Measurements from ENCODE around the gene COX6A1. TPM values are rescaled to one million over a fixed set of nuclear protein-coding genes. Genes with fewer than 3 reads are reported as not detected.

The COX6A1 gene
- total and polyA plus RNA-seq, 5 donors from 2014 or later = 169 to 1,218 (median 978) TPM

DNA sequence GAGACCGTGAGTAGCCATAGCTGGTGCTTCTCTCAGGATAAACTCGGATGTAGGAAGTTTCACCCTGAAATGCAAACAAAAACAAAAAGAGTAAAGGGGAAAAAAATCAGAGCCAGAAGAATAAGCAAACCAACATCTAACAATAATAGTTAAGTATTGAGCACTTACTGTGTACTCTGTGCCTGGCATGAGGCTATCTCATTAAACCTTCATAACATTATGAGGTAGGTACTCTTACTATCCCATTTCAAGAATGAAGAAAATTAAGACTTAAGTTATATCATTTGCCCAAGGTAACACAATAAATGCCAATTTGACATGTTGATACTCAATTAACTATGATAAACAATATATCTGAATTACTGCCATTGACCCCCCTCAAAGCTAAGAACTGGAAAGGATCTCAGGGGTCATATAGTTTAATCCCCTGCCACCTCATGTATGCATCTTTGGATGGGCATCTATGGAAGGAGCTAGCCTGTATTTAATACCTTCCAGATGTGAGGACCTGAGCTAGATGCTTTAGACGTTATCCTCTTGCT is 24.3 kb downstream of the COX6A1 start:
- Mint-ChIP-seq H3K36me3 (peaks cover 33% of the 10 kb centered on the region), H3K4me1 (peaks cover 0 to 28% (median 22%) of the 10 kb centered on the region in 4 donors), H3K9me3 (no peaks in the 10 kb centered on the region), H3K4me3 (peak overlapping the region in 1 of 4 donors; percentile 73), H3K27ac (no peak overlapping the region), H3K27me3 (no peaks in the 10 kb centered on the region)
- Histone ChIP-seq H3K4me3 (ENCODE audit: low read depth, low read length) (no peak overlapping the region), H3K9me3 (ENCODE audit: control insufficient read depth in 2 of 2, low read length in 2 of 2) (no peaks in the 10 kb centered on the region), H3K27me3 (ENCODE audit: control insufficient read depth, insufficient read depth, low read length) (no peaks in the 10 kb centered on the region), H3K36me3 (ENCODE audit: control insufficient read depth, insufficient read depth, low read length) (peaks cover 86% of the 10 kb centered on the region), H3K4me1 (ENCODE audit: control insufficient read depth, insufficient read depth, low read length, poor library complexity, severe bottlenecking) (peaks cover 9% of the 10 kb centered on the region), H3K27ac (ENCODE audit: insufficient read depth, low read length, poor library complexity, severe bottlenecking) (no peak overlapping the region)
- no peak for ATAC-seq (ENCODE audit: low read depth in 2 of 2)
- no peak for DNase-seq

- Mint-ChIP-seq H3K9me3 (no peaks in the 10 kb centered on the region), H3K27ac (peak overlapping the region in 2 of 3 donors; percentile 14 to 18), H3K27me3 (no peaks in the 10 kb centered on the region), H3K4me1 (peaks cover 4 to 40% (median 32%) of the 10 kb centered on the region in 4 donors), H3K36me3 (peaks cover 32% of the 10 kb centered on the region), H3K4me3 (peak overlapping the region in 1 of 4 donors; percentile 40)
- Histone ChIP-seq H3K4me1 (ENCODE audit: control insufficient read depth, insufficient read depth, low read length, poor library complexity, severe bottlenecking) (peaks cover 23% of the 10 kb centered on the region), H3K27ac (ENCODE audit: insufficient read depth, low read length, poor library complexity, severe bottlenecking) (no peak overlapping the region), H3K27me3 (ENCODE audit: control insufficient read depth, insufficient read depth, low read length) (no peaks in the 10 kb centered on the region), H3K9me3 (ENCODE audit: control insufficient read depth in 2 of 2, low read length in 2 of 2) (no peaks in the 10 kb centered on the region), H3K4me3 (ENCODE audit: low read depth, low read length) (no peak overlapping the region), H3K36me3 (ENCODE audit: control insufficient read depth, insufficient read depth, low read length) (peaks cover 76% of the 10 kb centered on the region)
- ATAC-seq (ENCODE audit: low read depth in 2 of 2) = no peak
- no peak for DNase-seq
Observed at GRCh38 chr12:120463712-120464111, 25.8 kb downstream of the COX6A1 start.

GRCh38 chr12:120465756-120466155 is 27.8 kb downstream of the COX6A1 start:
- Histone ChIP-seq H3K36me3 (ENCODE audit: control insufficient read depth, insufficient read depth, low read length) (peaks cover 60% of the 10 kb centered on the region), H3K27ac (ENCODE audit: insufficient read depth, low read length, poor library complexity, severe bottlenecking) (no peak overlapping the region), H3K9me3 (ENCODE audit: control insufficient read depth in 2 of 2, low read length in 2 of 2) (no peaks in the 10 kb centered on the region), H3K4me3 (ENCODE audit: low read depth, low read length) (no peak overlapping the region), H3K4me1 (ENCODE audit: control insufficient read depth, insufficient read depth, low read length, poor library complexity, severe bottlenecking) (peaks cover 33% of the 10 kb centered on the region), H3K27me3 (ENCODE audit: control insufficient read depth, insufficient read depth, low read length) (no peaks in the 10 kb centered on the region)
- ATAC-seq (ENCODE audit: low read depth in 2 of 2) (no peak), DNase-seq (no peak)
- peak overlapping the region in 2 of 3 donors; percentile 33 to 35 for H3K27ac Mint-ChIP-seq
- peaks cover 24% of the 10 kb centered on the region for H3K36me3 Mint-ChIP-seq
- H3K9me3 Mint-ChIP-seq = no peaks in the 10 kb centered on the region
- peaks cover 9 to 50% (median 35%) of the 10 kb centered on the region in 4 donors for H3K4me1 Mint-ChIP-seq
- H3K27me3 Mint-ChIP-seq = no peaks in the 10 kb centered on the region
- H3K4me3 Mint-ChIP-seq = peak overlapping the region in 2 of 4 donors; percentile 40 to 84

DNA sequence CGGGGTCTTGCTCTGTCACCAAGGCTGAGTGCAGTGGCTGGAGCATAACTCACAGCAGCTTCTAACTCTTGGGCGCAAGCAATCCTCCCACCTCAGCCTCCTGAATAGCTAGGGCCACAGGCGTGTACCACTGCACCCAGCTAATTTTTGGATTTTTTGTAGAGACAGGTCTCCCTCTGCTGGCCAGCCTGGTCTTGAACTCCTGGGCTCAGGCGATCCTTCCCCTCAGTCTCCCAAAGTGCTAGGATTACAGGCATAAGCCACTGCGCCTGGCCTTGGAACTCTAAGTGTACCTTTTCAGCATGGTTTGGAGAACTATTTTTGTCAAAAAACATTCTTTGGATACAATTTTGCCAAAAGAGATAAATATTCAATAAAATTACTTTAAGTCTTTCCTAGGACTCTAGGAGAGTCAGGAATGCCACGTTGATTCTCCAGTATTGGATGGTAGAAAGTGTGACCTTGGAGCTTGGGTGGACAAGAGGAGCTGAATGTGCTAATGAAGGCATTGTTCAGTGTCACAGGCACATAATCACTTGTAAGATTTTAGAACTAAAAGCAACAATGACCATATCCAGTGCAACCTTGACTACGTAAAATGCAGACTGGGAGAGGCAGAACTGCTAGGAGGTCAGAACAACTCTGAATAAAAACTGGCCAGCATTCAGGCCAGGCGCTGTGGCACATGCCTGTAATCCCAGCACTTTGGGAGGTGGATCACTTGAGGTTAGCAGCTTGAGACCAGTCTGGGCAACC is 28.8 kb downstream of the COX6A1 start:
- peak overlapping the region in 1 of 3 donors; percentile 46 for H3K27ac Mint-ChIP-seq
- Histone ChIP-seq H3K4me1 (ENCODE audit: control insufficient read depth, insufficient read depth, low read length, poor library complexity, severe bottlenecking) (peaks cover 33% of the 10 kb centered on the region), H3K27me3 (ENCODE audit: control insufficient read depth, insufficient read depth, low read length) (no peaks in the 10 kb centered on the region), H3K36me3 (ENCODE audit: control insufficient read depth, insufficient read depth, low read length) (peaks cover 51% of the 10 kb centered on the region), H3K4me3 (ENCODE audit: low read depth, low read length) (no peak overlapping the region), H3K9me3 (ENCODE audit: control insufficient read depth in 2 of 2, low read length in 2 of 2) (no peaks in the 10 kb centered on the region), H3K27ac (ENCODE audit: insufficient read depth, low read length, poor library complexity, severe bottlenecking) (peak overlapping the region; percentile 1)
- no peaks in the 10 kb centered on the region for H3K9me3 Mint-ChIP-seq
- DNase-seq (peak; percentile 27 to 61 (median 53)), ATAC-seq (ENCODE audit: low read depth in 2 of 2) (no peak)
- H3K36me3 Mint-ChIP-seq = peaks cover 24% of the 10 kb centered on the region
- no peaks in the 10 kb centered on the region for H3K27me3 Mint-ChIP-seq
- H3K4me3 Mint-ChIP-seq = peak overlapping the region; percentile 26 to 98 (median 60)
- peaks cover 9 to 56% (median 35%) of the 10 kb centered on the region in 4 donors for H3K4me1 Mint-ChIP-seq

DNA sequence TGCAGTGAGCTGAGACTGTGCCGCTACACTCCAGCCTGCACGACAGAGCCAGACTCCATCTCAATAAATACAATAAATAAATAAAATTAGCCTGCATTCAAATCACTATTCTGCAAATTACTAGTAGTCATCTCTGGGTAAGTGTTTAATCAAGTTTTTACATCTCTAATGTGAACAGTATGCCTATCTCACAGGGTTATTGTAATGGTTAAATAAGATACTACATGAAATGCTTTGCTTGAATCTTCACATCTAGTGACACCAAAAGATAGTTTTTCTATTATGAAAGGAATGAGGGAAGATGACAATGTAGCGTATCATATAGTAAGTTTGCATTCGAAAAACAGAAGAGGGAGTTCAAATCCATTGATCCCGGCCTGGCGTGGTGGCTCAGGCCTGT is 29.5 kb downstream of the COX6A1 start:
- H3K4me3 ChIP-seq (ENCODE audit: low read depth, low read length) = no peak overlapping the region
- peaks cover 33% of the 10 kb centered on the region for H3K4me1 ChIP-seq (ENCODE audit: control insufficient read depth, insufficient read depth, low read length, poor library complexity, severe bottlenecking)
- ATAC-seq (ENCODE audit: low read depth in 2 of 2) (no peak), DNase-seq (no peak)
- H3K4me1 Mint-ChIP-seq = peaks cover 9 to 56% (median 36%) of the 10 kb centered on the region in 4 donors
- peak overlapping the region in 1 of 3 donors; percentile 88 for H3K27ac Mint-ChIP-seq
- H3K36me3 ChIP-seq (ENCODE audit: control insufficient read depth, insufficient read depth, low read length) = peaks cover 44% of the 10 kb centered on the region
- peak overlapping the region; percentile 56 to 98 (median 86) for H3K4me3 Mint-ChIP-seq
- H3K27ac ChIP-seq (ENCODE audit: insufficient read depth, low read length, poor library complexity, severe bottlenecking) = no peak overlapping the region
- H3K36me3 Mint-ChIP-seq = peaks cover 24% of the 10 kb centered on the region
- H3K9me3 ChIP-seq (ENCODE audit: control insufficient read depth in 2 of 2, low read length in 2 of 2) = no peaks in the 10 kb centered on the region
- H3K27me3 Mint-ChIP-seq = no peaks in the 10 kb centered on the region
- H3K27me3 ChIP-seq (ENCODE audit: control insufficient read depth, insufficient read depth, low read length) = no peaks in the 10 kb centered on the region
- no peaks in the 10 kb centered on the region for H3K9me3 Mint-ChIP-seq

GRCh38 chr12:120468325-120468820 is 30.5 kb downstream of the COX6A1 start:
- H3K27ac Mint-ChIP-seq = peak overlapping the region; percentile 54 to 96 (median 88)
- peaks cover 9 to 56% (median 40%) of the 10 kb centered on the region in 4 donors for H3K4me1 Mint-ChIP-seq
- peaks cover 23% of the 10 kb centered on the region for H3K36me3 Mint-ChIP-seq
- Histone ChIP-seq H3K36me3 (ENCODE audit: control insufficient read depth, insufficient read depth, low read length) (peaks cover 35% of the 10 kb centered on the region), H3K4me3 (ENCODE audit: low read depth, low read length) (peak overlapping the region; percentile 86), H3K27me3 (ENCODE audit: control insufficient read depth, insufficient read depth, low read length) (no peaks in the 10 kb centered on the region), H3K27ac (ENCODE audit: insufficient read depth, low read length, poor library complexity, severe bottlenecking) (peak overlapping the region; percentile 86), H3K4me1 (ENCODE audit: control insufficient read depth, insufficient read depth, low read length, poor library complexity, severe bottlenecking) (peaks cover 33% of the 10 kb centered on the region), H3K9me3 (ENCODE audit: control insufficient read depth in 2 of 2, low read length in 2 of 2) (no peaks in the 10 kb centered on the region)
- no peaks in the 10 kb centered on the region for H3K9me3 Mint-ChIP-seq
- peaks cover 5% of the 10 kb centered on the region for H3K27me3 Mint-ChIP-seq
- H3K4me3 Mint-ChIP-seq = peak overlapping the region; percentile 84 to 98 (median 91)
- DNase-seq (peak in 2 of 3 donors; percentile 6 to 30), ATAC-seq (ENCODE audit: low read depth in 2 of 2) (no peak)

- Histone ChIP-seq H3K27ac (ENCODE audit: insufficient read depth, low read length, poor library complexity, severe bottlenecking) (peak overlapping the region; percentile 86), H3K9me3 (ENCODE audit: control insufficient read depth in 2 of 2, low read length in 2 of 2) (no peaks in the 10 kb centered on the region), H3K4me3 (ENCODE audit: low read depth, low read length) (peak overlapping the region; percentile 86), H3K27me3 (ENCODE audit: control insufficient read depth, insufficient read depth, low read length) (no peaks in the 10 kb centered on the region), H3K4me1 (ENCODE audit: control insufficient read depth, insufficient read depth, low read length, poor library complexity, severe bottlenecking) (peaks cover 33% of the 10 kb centered on the region), H3K36me3 (ENCODE audit: control insufficient read depth, insufficient read depth, low read length) (peaks cover 29% of the 10 kb centered on the region)
- H3K27me3 Mint-ChIP-seq = peaks cover 5% of the 10 kb centered on the region
- peak in 1 of 3 donors; percentile 60 for DNase-seq
- peaks cover 18% of the 10 kb centered on the region for H3K36me3 Mint-ChIP-seq
- peak overlapping the region; percentile 14 to 96 (median 88) for H3K27ac Mint-ChIP-seq
- no peaks in the 10 kb centered on the region for H3K9me3 Mint-ChIP-seq
- H3K4me3 Mint-ChIP-seq = peak overlapping the region; percentile 84 to 98 (median 91)
- ATAC-seq (ENCODE audit: low read depth in 2 of 2) = peak; percentile 35
- H3K4me1 Mint-ChIP-seq = peaks cover 9 to 53% (median 40%) of the 10 kb centered on the region in 4 donors
Observed at GRCh38 chr12:120468821-120469449, 31.0 kb downstream of the COX6A1 start.

Measured in CD4-positive, CD25-positive, alpha-beta regulatory T cell (primary cell).